KMS-11 (cell line): ENCODE results near the gene RAB13.

Source experiments
- H2AFZ ChIP-seq: fragments of 200-600 bp; sonication (generic); 2 replicates; pipeline ENCODE4 v1.6.1; 2016; ENCODE audit warnings: antibody characterized with exemption, mixed run types, low read depth
- H3K27ac ChIP-seq: fragments of 200-600 bp; sonication (generic); 2 replicates; pipeline ENCODE4 v1.6.1; 2016; ENCODE audit warnings: mild to moderate bottlenecking, mixed run types
- H3K27me3 ChIP-seq: fragments of 200-600 bp; sonication (generic); 2 replicates; pipeline ENCODE4 v1.6.1; 2017; ENCODE audit warnings: mild to moderate bottlenecking, low read depth, mixed run types, moderate library complexity; ENCODE audit not compliant: insufficient read depth
- H3K36me3 ChIP-seq: fragments of 200-600 bp; sonication (generic); 2 replicates; pipeline ENCODE4 v1.6.1; 2017; ENCODE audit warnings: mild to moderate bottlenecking, mixed run types; ENCODE audit not compliant: insufficient read depth
- H3K4me1 ChIP-seq: fragments of 200-600 bp; sonication (generic); 2 replicates; pipeline ENCODE4 v1.6.1; 2016; ENCODE audit warnings: mild to moderate bottlenecking, low read depth, mixed run types; ENCODE audit not compliant: poor library complexity, severe bottlenecking
- H3K4me2 ChIP-seq: fragments of 200-600 bp; sonication (generic); 2 replicates; pipeline ENCODE4 v1.7.0; 2016; ENCODE audit warnings: mild to moderate bottlenecking, mixed run types
- H3K4me3 ChIP-seq: fragments of 200-600 bp; sonication (generic); IDR thresholded peaks from 2 replicates; pipeline ENCODE4 v1.6.1; 2017; ENCODE audit warnings: low read depth, low read length, mixed read lengths; ENCODE audit not compliant: insufficient read depth
- H3K79me2 ChIP-seq: fragments of 200-600 bp; sonication (generic); 2 replicates; pipeline ENCODE4 v1.6.1; 2016; ENCODE audit warnings: low read depth, mixed run types; ENCODE audit not compliant: insufficient read depth
- H3K9ac ChIP-seq: fragments of 200-600 bp; sonication (generic); 2 replicates; pipeline ENCODE4 v1.6.1; 2016; ENCODE audit warnings: mild to moderate bottlenecking, mixed run types
- H4K20me1 ChIP-seq: fragments of 200-600 bp; sonication (generic); 2 replicates; pipeline ENCODE4 v1.6.1; 2016; ENCODE audit warnings: mild to moderate bottlenecking, mixed run types; ENCODE audit not compliant: insufficient read depth
- CTCF ChIP-seq: fragments of 200-600 bp; sonication (generic); conservative IDR thresholded peaks from 2 replicates; pipeline ENCODE4 v1.6.1; 2017; ENCODE audit warnings: low read depth, mild to moderate bottlenecking, antibody characterized with exemption, low read length, moderate library complexity, mixed read lengths

RAB13 gene

GRCh38 chr1:153944005-153944826 lies 41.9 kb downstream of the RAB13 start:
- Histone ChIP-seq H3K4me1 (peaks cover 16% of the 10 kb centered on the region), H2AFZ (no peak overlapping the region), H3K79me2 (peaks cover 21% of the 10 kb centered on the region; the same call in 1 of the 2 replicates), H3K27ac (no peak overlapping the region), H3K27me3 (no peaks in the 10 kb centered on the region), H3K4me3 (no peak overlapping the region), H3K36me3 (no peaks in the 10 kb centered on the region), H4K20me1 (no peaks in the 10 kb centered on the region), H3K4me2 (peak overlapping the region; percentile 87; the same call in 1 of the 2 replicates), H3K9ac (no peak overlapping the region)
- TF ChIP-seq CTCF: no peak

- H3K4me3 ChIP-seq: no peak overlapping the region
- peaks cover 16% of the 10 kb centered on the region for H3K4me1 ChIP-seq
- H3K36me3 ChIP-seq: no peaks in the 10 kb centered on the region
- no peak overlapping the region for H3K27ac ChIP-seq
- H3K27me3 ChIP-seq: no peaks in the 10 kb centered on the region
- H3K79me2 ChIP-seq: peaks cover 21% of the 10 kb centered on the region; the same call in 1 of the 2 replicates
- no peaks in the 10 kb centered on the region for H4K20me1 ChIP-seq
- H3K4me2 ChIP-seq: no peak overlapping the region
- H3K9ac ChIP-seq: no peak overlapping the region
- no peak for TF ChIP-seq CTCF
- H2AFZ ChIP-seq: no peak overlapping the region
These were observed 43.2 kb downstream of the RAB13 start for GRCh38 chr1:153942766-153943549.

- H3K36me3 ChIP-seq: no peaks in the 10 kb centered on the region
These were observed 44.1 kb downstream of the RAB13 start for GRCh38 chr1:153941826-153942725.

More at GRCh38 chr1:153941826-153942725, 44.1 kb downstream of the RAB13 start:
- peaks cover 16% of the 10 kb centered on the region for H3K4me1 ChIP-seq
- no peaks in the 10 kb centered on the region for H4K20me1 ChIP-seq
- H3K4me3 ChIP-seq: no peak overlapping the region
- H3K9ac ChIP-seq: no peak overlapping the region
- H3K27me3 ChIP-seq: no peaks in the 10 kb centered on the region
- no peak for TF ChIP-seq CTCF
- H3K79me2 ChIP-seq: peaks cover 21% of the 10 kb centered on the region; the same call in 1 of the 2 replicates
- no peak overlapping the region for H2AFZ ChIP-seq
- H3K27ac ChIP-seq: no peak overlapping the region
- H3K4me2 ChIP-seq: no peak overlapping the region
